GM19324 (cell line): ENCODE results near the gene BCR.

Experiments
- ATAC-seq: cut with Tn5 transposase; IDR thresholded peaks from one replicate; pipeline ENCODE4 v1.9.1; 2021; ENCODE audit warnings: mild to moderate bottlenecking, moderate library complexity; ENCODE audit not compliant: unreplicated experiment, low FRiP score

BCR gene

DNA sequence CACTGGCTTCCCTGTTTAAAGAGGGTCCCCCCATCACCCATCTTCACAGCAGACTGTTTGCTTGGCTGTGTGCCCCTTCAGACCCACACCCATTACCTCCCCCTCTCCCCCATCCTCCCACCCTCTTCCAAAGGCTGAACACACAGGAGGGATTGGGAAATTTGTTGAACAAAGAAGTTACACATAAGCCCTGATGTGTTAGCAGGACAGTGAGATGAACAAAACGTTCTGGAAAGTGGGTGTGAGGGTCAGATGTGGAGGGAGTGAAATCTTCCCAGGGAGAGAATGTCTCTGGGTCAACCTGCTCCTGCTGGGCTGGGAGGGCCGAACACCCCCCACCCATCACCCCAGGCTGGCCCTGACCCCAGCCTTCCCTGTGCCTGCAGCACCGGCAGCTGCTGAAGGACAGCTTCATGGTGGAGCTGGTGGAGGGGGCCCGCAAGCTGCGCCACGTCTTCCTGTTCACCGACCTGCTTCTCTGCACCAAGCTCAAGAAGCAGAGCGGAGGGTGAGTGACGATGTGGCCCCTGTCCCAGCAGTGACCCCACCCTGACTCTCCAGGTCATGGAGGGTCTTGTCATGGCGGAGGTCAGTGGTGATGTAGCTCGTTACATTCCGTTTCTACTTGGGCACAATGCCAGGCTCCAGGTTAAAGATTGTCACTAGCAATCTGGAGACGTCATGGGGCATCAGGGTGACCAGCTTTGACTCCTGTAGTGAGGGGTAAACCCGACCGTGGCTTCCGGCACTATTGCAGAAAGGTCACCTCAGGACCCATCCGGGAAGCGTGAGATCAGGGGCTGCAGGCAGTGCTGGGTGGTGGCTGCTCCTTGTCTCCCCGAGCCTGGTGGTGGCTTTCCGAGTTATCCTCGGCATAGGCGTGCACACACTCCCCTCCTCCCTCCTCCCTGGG, 103.5 kb downstream of the BCR start:
- ATAC-seq = no peak

- ATAC-seq = no peak
Observed at GRCh38 chr22:23284504-23285033, 104.3 kb downstream of the BCR start.

DNA sequence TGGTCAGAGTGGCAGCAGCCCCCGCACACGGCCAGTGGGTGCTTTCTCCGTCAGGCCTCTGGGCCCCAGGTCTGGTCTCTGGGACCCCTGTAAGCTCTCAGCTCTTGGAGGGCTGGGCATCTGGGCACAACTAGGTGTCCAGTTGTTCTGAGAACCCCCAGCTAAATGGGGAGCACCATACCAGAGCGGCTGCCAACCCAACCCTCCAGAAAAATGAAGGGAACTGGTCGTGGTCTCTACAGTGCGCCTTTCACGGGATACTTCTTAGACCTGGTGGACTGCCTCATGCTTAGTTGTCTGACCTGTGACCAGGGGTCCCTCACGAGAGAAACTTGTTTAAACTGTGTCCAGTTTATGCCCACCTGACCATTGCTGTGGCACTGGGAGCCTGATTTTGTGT, 104.9 kb downstream of the BCR start:
- ATAC-seq = no peak

GRCh38 chr22:23285734-23286133, 105.4 kb downstream of the BCR start:
- ATAC-seq = no peak

- no peak for ATAC-seq
Observed at GRCh38 chr22:23286296-23286695, 106.0 kb downstream of the BCR start.

- no peak for ATAC-seq
Observed at GRCh38 chr22:23287136-23288095, 107.1 kb downstream of the BCR start.

DNA sequence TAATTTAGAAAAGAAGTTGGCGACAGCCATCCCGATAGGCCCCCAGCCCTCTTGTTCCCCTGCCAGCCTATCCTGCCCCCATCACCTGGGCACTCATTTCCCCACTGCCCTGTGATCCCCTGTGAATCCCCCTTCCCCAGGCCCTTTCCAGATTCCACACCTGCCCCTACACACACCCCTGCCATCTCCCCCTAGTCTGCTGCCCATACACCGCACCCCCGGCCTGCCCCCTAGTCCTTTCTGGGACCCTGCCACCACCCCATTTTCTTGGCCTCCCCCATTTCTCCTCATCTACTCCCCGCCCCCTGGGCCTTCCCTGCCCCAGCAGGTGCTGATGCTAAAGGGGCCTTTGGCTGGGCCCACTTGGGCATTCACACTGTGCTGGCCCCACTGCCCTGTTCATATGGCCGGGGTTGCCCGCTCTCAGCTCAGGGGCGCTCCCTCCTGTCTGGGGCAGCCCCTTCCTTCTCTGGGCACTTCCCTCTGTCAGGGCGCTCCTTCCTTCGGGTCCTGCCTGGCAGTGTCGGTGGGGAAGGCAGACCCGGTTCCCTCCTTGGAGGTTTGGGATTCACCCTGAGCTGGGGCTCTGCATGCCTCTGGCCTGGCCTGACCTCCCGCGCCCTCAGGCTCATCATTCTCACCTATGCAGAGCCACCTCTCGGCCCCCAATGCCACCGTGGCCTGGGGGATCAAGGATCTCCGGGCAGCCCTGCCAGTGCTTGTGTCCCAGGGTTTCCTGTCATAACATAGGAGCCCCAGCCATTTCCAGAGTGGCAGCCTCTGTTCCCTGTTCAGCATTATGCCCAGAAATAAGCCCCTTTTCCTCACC, 108.2 kb downstream of the BCR start:
- ATAC-seq = no peak

GRCh38 chr22:23289130-23289503, 108.8 kb downstream of the BCR start:
- ATAC-seq = no peak

DNA sequence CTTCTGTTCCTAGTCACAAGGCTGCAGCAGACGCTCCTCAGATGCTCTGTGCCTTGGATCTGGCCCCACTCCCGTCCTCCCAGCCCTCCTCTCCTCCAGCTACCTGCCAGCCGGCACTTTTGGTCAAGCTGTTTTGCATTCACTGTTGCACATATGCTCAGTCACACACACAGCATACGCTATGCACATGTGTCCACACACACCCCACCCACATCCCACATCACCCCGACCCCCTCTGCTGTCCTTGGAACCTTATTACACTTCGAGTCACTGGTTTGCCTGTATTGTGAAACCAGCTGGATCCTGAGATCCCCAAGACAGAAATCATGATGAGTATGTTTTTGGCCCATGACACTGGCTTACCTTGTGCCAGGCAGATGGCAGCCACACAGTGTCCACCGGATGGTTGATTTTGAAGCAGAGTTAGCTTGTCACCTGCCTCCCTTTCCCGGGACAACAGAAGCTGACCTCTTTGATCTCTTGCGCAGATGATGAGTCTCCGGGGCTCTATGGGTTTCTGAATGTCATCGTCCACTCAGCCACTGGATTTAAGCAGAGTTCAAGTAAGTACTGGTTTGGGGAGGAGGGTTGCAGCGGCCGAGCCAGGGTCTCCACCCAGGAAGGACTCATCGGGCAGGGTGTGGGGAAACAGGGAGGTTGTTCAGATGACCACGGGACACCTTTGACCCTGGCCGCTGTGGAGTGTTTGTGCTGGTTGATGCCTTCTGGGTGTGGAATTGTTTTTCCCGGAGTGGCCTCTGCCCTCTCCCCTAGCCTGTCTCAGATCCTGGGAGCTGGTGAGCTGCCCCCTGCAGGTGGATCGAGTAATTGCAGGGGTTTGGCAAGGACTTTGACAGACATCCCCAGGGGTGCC, 109.8 kb downstream of the BCR start:
- ATAC-seq = no peak

DNA sequence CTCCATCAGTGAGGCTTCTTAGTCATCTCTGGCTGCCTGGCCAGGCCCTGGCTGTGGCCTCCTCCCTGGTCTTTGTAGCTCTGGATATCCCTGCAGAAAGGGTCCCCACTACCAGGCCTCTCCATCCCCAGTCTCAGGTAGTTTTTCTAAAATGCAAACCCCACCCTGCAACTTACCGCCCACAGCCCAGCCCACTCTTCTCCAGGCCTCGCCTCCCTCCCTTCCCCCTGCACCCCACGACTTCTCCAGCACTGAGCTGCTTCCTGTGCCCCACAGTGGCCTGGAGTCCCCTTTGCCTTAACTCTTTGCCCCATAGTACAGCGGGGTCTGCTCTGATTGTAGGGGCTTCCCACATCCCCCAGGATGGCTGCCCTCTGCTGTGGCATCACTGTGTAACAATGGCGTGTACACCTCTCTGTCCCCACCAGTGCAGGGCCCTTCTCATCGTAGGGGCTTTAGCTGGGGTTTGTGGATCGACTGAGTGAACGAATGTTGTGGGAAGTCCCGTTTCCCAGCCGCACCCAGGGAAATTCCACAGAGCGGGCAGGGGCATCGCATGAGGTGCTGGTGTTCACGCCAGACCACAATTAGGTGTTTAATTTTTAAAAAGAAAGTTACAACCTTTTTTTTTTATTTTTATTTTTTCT, 111.6 kb downstream of the BCR start:
- ATAC-seq = no peak

DNA sequence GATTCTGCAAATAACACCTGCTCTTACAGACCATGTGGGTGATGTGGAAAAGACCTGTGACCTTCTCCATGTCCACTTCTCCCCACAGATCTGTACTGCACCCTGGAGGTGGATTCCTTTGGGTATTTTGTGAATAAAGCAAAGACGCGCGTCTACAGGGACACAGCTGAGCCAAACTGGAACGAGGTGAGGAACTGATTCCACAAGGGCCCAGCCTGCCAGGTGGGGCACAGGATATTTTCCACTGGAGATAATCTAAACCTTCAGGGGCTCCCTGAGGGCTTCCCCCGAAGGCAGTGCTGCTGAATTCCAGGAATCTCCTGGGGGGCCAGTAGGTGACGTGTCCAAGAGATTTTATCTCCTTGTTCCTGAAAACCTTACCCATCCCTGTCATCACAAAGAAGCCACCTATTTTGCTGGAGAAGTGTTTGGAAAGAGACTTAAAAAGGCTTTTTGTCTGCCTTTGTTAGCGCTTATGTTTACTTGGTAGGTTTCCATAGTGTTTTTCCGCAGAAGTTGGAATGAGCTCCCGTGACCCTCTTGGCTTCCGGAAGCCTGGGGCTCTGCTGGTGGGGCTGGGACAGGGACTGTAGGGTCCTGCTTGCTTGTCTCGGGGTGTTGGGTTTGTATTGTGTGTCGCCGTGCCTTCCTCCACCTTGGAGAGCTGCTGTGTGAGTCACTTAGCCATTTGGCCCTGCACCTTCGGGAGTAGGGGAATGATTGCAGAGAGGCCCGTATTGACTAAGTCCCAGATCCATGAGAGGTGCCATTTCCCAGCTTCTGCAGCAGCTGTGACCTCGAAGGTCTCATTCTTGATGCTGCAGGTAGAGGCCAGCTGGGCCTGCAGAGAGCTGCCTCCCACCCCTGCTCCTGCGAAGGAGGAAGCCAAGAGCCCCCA, 112.4 kb downstream of the BCR start:
- no peak for ATAC-seq

GRCh38 chr22:23293720-23294119, 113.4 kb downstream of the BCR start:
- no peak for ATAC-seq

GRCh38 chr22:23294221-23294620, 113.9 kb downstream of the BCR start:
- ATAC-seq = no peak

GRCh38 chr22:23300476-23300875, 120.2 kb downstream of the BCR start:
- no peak for ATAC-seq

- ATAC-seq = no peak
Observed at GRCh38 chr22:23301591-23301990, 121.3 kb downstream of the BCR start.

DNA sequence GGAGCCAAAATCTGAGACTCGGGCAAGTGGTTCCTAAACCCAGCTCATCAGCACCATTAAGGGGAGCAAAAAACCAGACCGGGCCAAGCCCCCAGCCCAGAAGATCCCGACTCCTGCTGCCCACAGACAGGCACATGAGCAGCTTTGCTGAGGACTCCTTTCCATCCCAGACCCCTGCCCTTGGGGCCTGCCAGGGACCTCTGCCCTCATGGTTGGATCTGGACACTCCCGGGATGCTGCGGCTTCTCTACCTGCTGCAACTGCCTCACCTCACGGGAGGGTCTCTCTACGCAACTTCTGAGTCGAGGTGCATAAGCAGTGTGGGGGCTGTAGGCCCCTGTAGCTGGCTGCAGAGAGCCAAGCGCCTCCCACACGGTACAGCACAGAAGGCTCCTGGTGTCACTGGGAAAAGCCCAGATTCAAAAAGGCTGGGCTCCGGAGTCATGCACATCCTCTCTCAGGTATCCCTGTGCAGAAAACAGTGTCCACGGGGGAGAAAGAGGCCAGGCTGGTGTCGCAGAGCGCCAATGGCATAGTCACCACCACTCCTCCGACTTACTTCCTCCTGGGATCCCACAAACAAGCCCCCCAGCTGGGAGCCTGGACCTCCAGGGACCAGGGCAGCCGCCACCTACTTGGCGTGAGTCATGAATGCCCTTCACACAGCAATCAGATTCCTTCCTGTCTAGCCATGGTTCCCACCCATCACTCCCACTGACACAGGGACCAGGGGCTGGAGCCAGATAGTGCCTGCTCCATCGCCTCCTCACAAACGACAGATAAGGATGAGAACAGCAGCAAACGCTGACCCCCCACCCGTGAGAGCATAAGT, 122.1 kb downstream of the BCR start:
- no peak for ATAC-seq

GRCh38 chr22:23305321-23305910, 125.1 kb downstream of the BCR start:
- no peak for ATAC-seq
